ENCODE data around the gene BEGAIN. TPM values are rescaled to one million over a fixed set of nuclear protein-coding genes. Genes with fewer than 3 reads are reported as not detected.

BEGAIN gene
- total and polyA plus RNA-seq, 2 donors = 1.8 to 3.1 TPM

GRCh38 chr14:100577321-100577985, 9.8 kb downstream of the BEGAIN start:
- no peak for DNase-seq (ENCODE audit: extremely low spot score)
- WGBS = 89% methylated on average over 23 of the region's 23 CpGs

GRCh38 chr14:100576091-100577085, 10.8 kb downstream of the BEGAIN start:
- H3K4me3 ChIP-seq (ENCODE audit: low read depth, low read length) = no peak overlapping the region
- DNase-seq (ENCODE audit: extremely low spot score) = no peak
- no peaks in the 10 kb centered on the region for H3K4me1 ChIP-seq (ENCODE audit: insufficient read depth)
- no peak overlapping the region for H3K27ac ChIP-seq (ENCODE audit: low read depth)
- H3K36me3 ChIP-seq (ENCODE audit: insufficient read depth) = no peaks in the 10 kb centered on the region
- 88% methylated on average over 26 of the region's 26 CpGs for WGBS

More at GRCh38 chr14:100577321-100577985, 9.8 kb downstream of the BEGAIN start:
- Histone ChIP-seq H3K36me3 (ENCODE audit: insufficient read depth) (no peaks in the 10 kb centered on the region), H3K4me1 (ENCODE audit: insufficient read depth) (no peaks in the 10 kb centered on the region), H3K27ac (ENCODE audit: low read depth) (no peak overlapping the region), H3K4me3 (ENCODE audit: low read depth, low read length) (no peak overlapping the region)

- Histone ChIP-seq H3K36me3 (ENCODE audit: insufficient read depth) (no peaks in the 10 kb centered on the region), H3K4me3 (ENCODE audit: low read depth, low read length) (no peak overlapping the region), H3K27ac (ENCODE audit: low read depth) (no peak overlapping the region), H3K4me1 (ENCODE audit: insufficient read depth) (no peaks in the 10 kb centered on the region)
- DNase-seq (ENCODE audit: extremely low spot score) = no peak
- WGBS = 82% methylated on average over 11 of the region's 11 CpGs
These were observed 11.8 kb downstream of the BEGAIN start for GRCh38 chr14:100575266-100575995.

GRCh38 chr14:100574642-100575031, 12.6 kb downstream of the BEGAIN start:
- Histone ChIP-seq H3K4me3 (ENCODE audit: low read depth, low read length) (no peak overlapping the region), H3K36me3 (ENCODE audit: insufficient read depth) (no peaks in the 10 kb centered on the region), H3K27ac (ENCODE audit: low read depth) (no peak overlapping the region), H3K4me1 (ENCODE audit: insufficient read depth) (no peaks in the 10 kb centered on the region)
- no peak for DNase-seq (ENCODE audit: extremely low spot score)
- WGBS = 65% methylated on average over 7 of the region's 7 CpGs

- Histone ChIP-seq H3K4me3 (ENCODE audit: low read depth, low read length) (no peak overlapping the region), H3K36me3 (ENCODE audit: insufficient read depth) (no peaks in the 10 kb centered on the region), H3K4me1 (ENCODE audit: insufficient read depth) (no peaks in the 10 kb centered on the region), H3K27ac (ENCODE audit: low read depth) (no peak overlapping the region)
- no peak for DNase-seq (ENCODE audit: extremely low spot score)
- 80% methylated on average over 27 of the region's 27 CpGs for WGBS
These were observed 13.2 kb downstream of the BEGAIN start for GRCh38 chr14:100573757-100574641.

- Histone ChIP-seq H3K4me1 (ENCODE audit: insufficient read depth) (no peaks in the 10 kb centered on the region), H3K36me3 (ENCODE audit: insufficient read depth) (no peaks in the 10 kb centered on the region), H3K4me3 (ENCODE audit: low read depth, low read length) (no peak overlapping the region), H3K27ac (ENCODE audit: low read depth) (no peak overlapping the region)
- DNase-seq (ENCODE audit: extremely low spot score) = no peak
- 20% methylated on average over 17 of the region's 18 CpGs for WGBS
These were observed 14.0 kb downstream of the BEGAIN start for GRCh38 chr14:100573002-100573756.

- WGBS = 73% methylated on average over 3 of the region's 3 CpGs
- H3K36me3 ChIP-seq (ENCODE audit: insufficient read depth) = no peaks in the 10 kb centered on the region
- DNase-seq (ENCODE audit: extremely low spot score) = no peak
- no peaks in the 10 kb centered on the region for H3K4me1 ChIP-seq (ENCODE audit: insufficient read depth)
- no peak overlapping the region for H3K27ac ChIP-seq (ENCODE audit: low read depth)
- no peak overlapping the region for H3K4me3 ChIP-seq (ENCODE audit: low read depth, low read length)
These were observed 14.7 kb downstream of the BEGAIN start for GRCh38 chr14:100572543-100572942.

- Histone ChIP-seq H3K36me3 (ENCODE audit: insufficient read depth) (no peaks in the 10 kb centered on the region), H3K4me1 (ENCODE audit: insufficient read depth) (no peaks in the 10 kb centered on the region), H3K27ac (ENCODE audit: low read depth) (no peak overlapping the region), H3K4me3 (ENCODE audit: low read depth, low read length) (no peak overlapping the region)
- DNase-seq (ENCODE audit: extremely low spot score) = no peak
- 87% methylated on average over 16 of the region's 16 CpGs for WGBS
These were observed 15.4 kb downstream of the BEGAIN start for GRCh38 chr14:100571837-100572236.

- Histone ChIP-seq H3K27ac (ENCODE audit: low read depth) (no peak overlapping the region), H3K36me3 (ENCODE audit: insufficient read depth) (no peaks in the 10 kb centered on the region), H3K4me3 (ENCODE audit: low read depth, low read length) (no peak overlapping the region), H3K4me1 (ENCODE audit: insufficient read depth) (no peaks in the 10 kb centered on the region)
- DNase-seq (ENCODE audit: extremely low spot score) = no peak
- 82% methylated on average over 23 of the region's 23 CpGs for WGBS
These were observed 16.3 kb downstream of the BEGAIN start for GRCh38 chr14:100570726-100571454.

GRCh38 chr14:100569734-100570286, 17.4 kb downstream of the BEGAIN start:
- 47% methylated on average over 14 of the region's 14 CpGs for WGBS
- Histone ChIP-seq H3K27ac (ENCODE audit: low read depth) (no peak overlapping the region), H3K4me3 (ENCODE audit: low read depth, low read length) (no peak overlapping the region), H3K36me3 (ENCODE audit: insufficient read depth) (no peaks in the 10 kb centered on the region), H3K4me1 (ENCODE audit: insufficient read depth) (no peaks in the 10 kb centered on the region)
- DNase-seq (ENCODE audit: extremely low spot score) = no peak

GRCh38 chr14:100568998-100569733, 18.1 kb downstream of the BEGAIN start:
- H3K4me1 ChIP-seq (ENCODE audit: insufficient read depth) = no peaks in the 10 kb centered on the region
- 7% methylated on average over 45 of the region's 45 CpGs for WGBS
- no peak for DNase-seq (ENCODE audit: extremely low spot score)
- H3K27ac ChIP-seq (ENCODE audit: low read depth) = no peak overlapping the region
- H3K4me3 ChIP-seq (ENCODE audit: low read depth, low read length) = peak overlapping the region; percentile 51
- H3K36me3 ChIP-seq (ENCODE audit: insufficient read depth) = no peaks in the 10 kb centered on the region
